ENCODE results near the gene SFRP2.

DNA sequence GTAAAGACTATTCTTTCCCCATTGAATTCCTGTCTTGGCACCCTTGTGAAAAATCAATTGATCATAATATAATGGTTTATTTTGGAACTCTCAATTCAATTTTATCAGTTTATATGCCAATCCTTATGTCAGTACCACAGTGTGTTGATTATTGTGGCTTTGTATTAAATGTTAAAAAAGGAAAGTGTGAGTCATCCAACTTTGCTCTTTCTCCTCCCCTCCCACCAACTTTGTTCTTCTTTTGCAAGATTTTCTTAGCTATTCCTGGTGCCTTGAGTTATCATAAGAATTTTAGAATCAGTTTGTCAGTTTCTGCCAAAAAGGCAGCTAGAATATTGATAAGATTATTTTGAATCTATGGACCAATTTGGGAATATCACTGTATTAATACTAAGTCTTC, 17.8 kb downstream of the SFRP2 start:
- TF ChIP-seq, protein P1, sequence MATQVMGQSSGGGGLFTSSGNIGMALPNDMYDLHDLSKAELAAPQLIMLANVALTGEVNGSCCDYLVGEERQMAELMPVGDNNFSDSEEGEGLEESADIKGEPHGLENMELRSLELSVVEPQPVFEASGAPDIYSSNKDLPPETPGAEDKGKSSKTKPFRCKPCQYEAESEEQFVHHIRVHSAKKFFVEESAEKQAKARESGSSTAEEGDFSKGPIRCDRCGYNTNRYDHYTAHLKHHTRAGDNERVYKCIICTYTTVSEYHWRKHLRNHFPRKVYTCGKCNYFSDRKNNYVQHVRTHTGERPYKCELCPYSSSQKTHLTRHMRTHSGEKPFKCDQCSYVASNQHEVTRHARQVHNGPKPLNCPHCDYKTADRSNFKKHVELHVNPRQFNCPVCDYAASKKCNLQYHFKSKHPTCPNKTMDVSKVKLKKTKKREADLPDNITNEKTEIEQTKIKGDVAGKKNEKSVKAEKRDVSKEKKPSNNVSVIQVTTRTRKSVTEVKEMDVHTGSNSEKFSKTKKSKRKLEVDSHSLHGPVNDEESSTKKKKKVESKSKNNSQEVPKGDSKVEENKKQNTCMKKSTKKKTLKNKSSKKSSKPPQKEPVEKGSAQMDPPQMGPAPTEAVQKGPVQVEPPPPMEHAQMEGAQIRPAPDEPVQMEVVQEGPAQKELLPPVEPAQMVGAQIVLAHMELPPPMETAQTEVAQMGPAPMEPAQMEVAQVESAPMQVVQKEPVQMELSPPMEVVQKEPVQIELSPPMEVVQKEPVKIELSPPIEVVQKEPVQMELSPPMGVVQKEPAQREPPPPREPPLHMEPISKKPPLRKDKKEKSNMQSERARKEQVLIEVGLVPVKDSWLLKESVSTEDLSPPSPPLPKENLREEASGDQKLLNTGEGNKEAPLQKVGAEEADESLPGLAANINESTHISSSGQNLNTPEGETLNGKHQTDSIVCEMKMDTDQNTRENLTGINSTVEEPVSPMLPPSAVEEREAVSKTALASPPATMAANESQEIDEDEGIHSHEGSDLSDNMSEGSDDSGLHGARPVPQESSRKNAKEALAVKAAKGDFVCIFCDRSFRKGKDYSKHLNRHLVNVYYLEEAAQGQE (IDR thresholded peaks at IDR 0.05) = no peak
- no peak for TF ChIP-seq RXRA (IDR thresholded peaks at IDR 0.05)
- TF ChIP-seq GABPA (IDR thresholded peaks at IDR 0.05 in 1 of 2, conservative IDR thresholded peaks at IDR 0.05 in 1 of 2) = no peak
- TF ChIP-seq CTCF (IDR thresholded peaks at IDR 0.05; ENCODE audit: low read depth, low read length, missing input control) = no peak
- no peak for TF ChIP-seq RAD21 (IDR thresholded peaks at IDR 0.05)
- no peak for TF ChIP-seq MAX (IDR thresholded peaks at IDR 0.05)
- TF ChIP-seq, protein P2, sequence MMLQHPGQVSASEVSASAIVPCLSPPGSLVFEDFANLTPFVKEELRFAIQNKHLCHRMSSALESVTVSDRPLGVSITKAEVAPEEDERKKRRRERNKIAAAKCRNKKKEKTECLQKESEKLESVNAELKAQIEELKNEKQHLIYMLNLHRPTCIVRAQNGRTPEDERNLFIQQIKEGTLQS (IDR thresholded peaks at IDR 0.05) = no peak
- no peak for TF ChIP-seq YY1 (IDR thresholded peaks at IDR 0.05)
- TF ChIP-seq TAF1 (conservative IDR thresholded peaks at IDR 0.05) = no peak
